Testis (tissue), 3 donors: ENCODE results near the gene CYSLTR1. TPM values are rescaled to one million over a fixed set of nuclear protein-coding genes. Genes with fewer than 3 reads are reported as not detected.

Experiments used
- DNase-seq: peaks from one replicate; pipeline ENCODE4 v3.0.0-alpha.2; 2019
- H3K27ac ChIP-seq, 2 donors: fragments of 200-600 bp; sonication (generic); one replicate each; pipeline ENCODE4 v1.5.1; 2019
- H3K27me3 ChIP-seq: fragments of 200-600 bp; sonication (generic); one replicate; pipeline ENCODE4 v1.5.1; 2019
- H3K36me3 ChIP-seq: fragments of 200-600 bp; sonication (generic); one replicate; pipeline ENCODE4 v1.5.1; 2017; ENCODE audit warnings: low read depth; ENCODE audit errors: missing control alignments
- H3K4me1 ChIP-seq: fragments of 200-600 bp; sonication (generic); one replicate; pipeline ENCODE4 v1.5.1; 2019
- H3K4me3 ChIP-seq, 2 donors: fragments of 200-600 bp; sonication (generic); one replicate each; pipeline ENCODE4 v1.5.1; 2017 to 2019
- H3K9me3 ChIP-seq: fragments of 200-600 bp; sonication (generic); one replicate; pipeline ENCODE4 v1.5.1; 2017
- CTCF ChIP-seq, 3 experiments: fragments of 450-650 bp in 2 of 3; fragments of 200-600 bp in 1 of 3; sonication (generic) in 1 of 3; IDR thresholded peaks; one replicate each; pipeline ENCODE4 v1.5.1; 2016 to 2019; ENCODE audit warnings: antibody characterized with exemption in 3 of 3, mild to moderate bottlenecking in 2 of 3, moderate library complexity in 1 of 3
- POLR2A ChIP-seq: fragments of 450-650 bp; IDR thresholded peaks from one replicate; pipeline ENCODE4 v1.6.1; 2017; ENCODE audit warnings: antibody characterized with exemption, mild to moderate bottlenecking, moderate library complexity
- WGBS, 2 donors: methylation state at CpG; one replicate each; pipeline ENCODE4 v1.1.5; 2018; 5-methylcytosine and 5-hydroxymethylcytosine counted together
- intact Hi-C: fragments of 100-400 bp; cut with DNase I; formaldehyde crosslinking; loops from one replicate; pipeline ENCODE4 v1.15.1; 2023; ENCODE audit warnings: low total_unique reads
- polyA plus RNA-seq: library from polyadenylated mRNA; stranded (reverse); fragments of 350-450 nt; fragmentation: Illumina TruSeq; extraction: RNeasy Lipid Tissue Mini Kit (QIAGEN cat#74804); gene quantifications from one replicate; pipeline ENCODE4 v1.2.3, GENCODE V29; 2014; ENCODE audit warnings: low read depth, low replicate concordance; ENCODE audit not compliant: insufficient read depth
- total RNA-seq, 2 donors: library from RNA; depleted of rRNA; stranded (reverse); fragments of >200 nt; gene quantifications; one replicate each; pipeline ENCODE4 v1.2.3, GENCODE V29; 2016

Gene CYSLTR1
- total and polyA plus RNA-seq, 3 donors from 2014 or later, result 0.16 to 0.57 (median 0.19) TPM

- no peak for TF ChIP-seq POLR2A
- Histone ChIP-seq H3K27ac (no peak overlapping the region), H3K4me3 (no peak overlapping the region), H3K36me3 (no peaks in the 10 kb centered on the region), H3K27me3 (no peaks in the 10 kb centered on the region), H3K4me1 (no peaks in the 10 kb centered on the region), H3K9me3 (no peaks in the 10 kb centered on the region)
- WGBS, 2 donors, result 80 to 87% methylated on average over 4 of the region's 4 CpGs
- intact Hi-C loops, result no loop called here
- DNase-seq, result no peak
These were observed 2.1 kb upstream of the CYSLTR1 start for GRCh38 chrX:78329486-78329885.

- no peaks in the 10 kb centered on the region for H3K27me3 ChIP-seq
- no peak for DNase-seq
- H3K27ac ChIP-seq, result no peak overlapping the region
- TF ChIP-seq CTCF (IDR thresholded peaks at IDR 0.05) (no peak), POLR2A (no peak)
- H3K9me3 ChIP-seq, result no peaks in the 10 kb centered on the region
- WGBS, 2 donors, result 61 to 73% methylated on average over 2 of the region's 2 CpGs
- no peaks in the 10 kb centered on the region for H3K4me1 ChIP-seq
- no peak overlapping the region for H3K4me3 ChIP-seq
- no peaks in the 10 kb centered on the region for H3K36me3 ChIP-seq
- intact Hi-C loops, result no loop called here
These were observed 1.0 kb downstream of the CYSLTR1 start for GRCh38 chrX:78326401-78326800.

- H3K27ac ChIP-seq, result no peak overlapping the region
- H3K4me3 ChIP-seq, result no peak overlapping the region
- intact Hi-C loops, result no loop called here
- H3K4me1 ChIP-seq, result no peaks in the 10 kb centered on the region
- H3K27me3 ChIP-seq, result no peaks in the 10 kb centered on the region
- no peaks in the 10 kb centered on the region for H3K36me3 ChIP-seq
- TF ChIP-seq POLR2A, result no peak
- TF ChIP-seq CTCF (IDR thresholded peaks at IDR 0.05), result no peak
- H3K9me3 ChIP-seq, result no peaks in the 10 kb centered on the region
- no peak for DNase-seq
These were observed 4.5 kb downstream of the CYSLTR1 start for GRCh38 chrX:78322863-78323262.

- WGBS, 2 donors, result 50 to 57% methylated on average over 2 of the region's 2 CpGs
- no peak overlapping the region for H3K27ac ChIP-seq
These were observed 5.6 kb downstream of the CYSLTR1 start for GRCh38 chrX:78321809-78322208.

GRCh38 chrX:78316265-78316664 lies 11.1 kb downstream of the CYSLTR1 start:
- 72% methylated on average over 2 of the region's 2 CpGs; no CpG with 5 or more reads in 1 of the 2 donors for WGBS, 2 donors
- Histone ChIP-seq H3K9me3 (no peaks in the 10 kb centered on the region), H3K27ac (no peak overlapping the region), H3K36me3 (no peaks in the 10 kb centered on the region), H3K27me3 (no peaks in the 10 kb centered on the region), H3K4me1 (no peaks in the 10 kb centered on the region), H3K4me3 (no peak overlapping the region)
- TF ChIP-seq POLR2A (no peak), CTCF (IDR thresholded peaks at IDR 0.05) (no peak)
- intact Hi-C loops, result no loop called here
- DNase-seq, result no peak

More at GRCh38 chrX:78321809-78322208, 5.6 kb downstream of the CYSLTR1 start:
- no peaks in the 10 kb centered on the region for H3K4me1 ChIP-seq
- H3K9me3 ChIP-seq, result no peaks in the 10 kb centered on the region
- H3K36me3 ChIP-seq, result no peaks in the 10 kb centered on the region
- H3K27me3 ChIP-seq, result no peaks in the 10 kb centered on the region
- intact Hi-C loops, result no loop called here
- DNase-seq, result peak; percentile 17
- no peak overlapping the region for H3K4me3 ChIP-seq
- TF ChIP-seq POLR2A, result no peak

GRCh38 chrX:78315745-78316144 lies 11.7 kb downstream of the CYSLTR1 start:
- H3K27me3 ChIP-seq, result no peaks in the 10 kb centered on the region
- H3K4me3 ChIP-seq, result no peak overlapping the region
- no peak for DNase-seq
- intact Hi-C loops, result no loop called here
- no peaks in the 10 kb centered on the region for H3K4me1 ChIP-seq
- no peaks in the 10 kb centered on the region for H3K9me3 ChIP-seq
- TF ChIP-seq CTCF (IDR thresholded peaks at IDR 0.05), result no peak
- no peak for TF ChIP-seq POLR2A
- 95% methylated on average over 2 of the region's 2 CpGs; no CpG with 5 or more reads in 1 of the 2 donors for WGBS, 2 donors
- H3K36me3 ChIP-seq, result no peaks in the 10 kb centered on the region
- H3K27ac ChIP-seq, result no peak overlapping the region
